HG03060 (cell line): Measurements from ENCODE around the gene CHST3.
"Not testable (repeated sequence)": the region's sequence is repeated elsewhere in the genome, so short reads cannot be mapped to it uniquely, and the experiment has no call there.

Experiments
- ATAC-seq: cut with Tn5 transposase; IDR thresholded peaks from one replicate; pipeline ENCODE4 v1.9.1; 2021; ENCODE audit warnings: low read depth, moderate number of reproducible peaks; ENCODE audit not compliant: unreplicated experiment

Gene CHST3

DNA sequence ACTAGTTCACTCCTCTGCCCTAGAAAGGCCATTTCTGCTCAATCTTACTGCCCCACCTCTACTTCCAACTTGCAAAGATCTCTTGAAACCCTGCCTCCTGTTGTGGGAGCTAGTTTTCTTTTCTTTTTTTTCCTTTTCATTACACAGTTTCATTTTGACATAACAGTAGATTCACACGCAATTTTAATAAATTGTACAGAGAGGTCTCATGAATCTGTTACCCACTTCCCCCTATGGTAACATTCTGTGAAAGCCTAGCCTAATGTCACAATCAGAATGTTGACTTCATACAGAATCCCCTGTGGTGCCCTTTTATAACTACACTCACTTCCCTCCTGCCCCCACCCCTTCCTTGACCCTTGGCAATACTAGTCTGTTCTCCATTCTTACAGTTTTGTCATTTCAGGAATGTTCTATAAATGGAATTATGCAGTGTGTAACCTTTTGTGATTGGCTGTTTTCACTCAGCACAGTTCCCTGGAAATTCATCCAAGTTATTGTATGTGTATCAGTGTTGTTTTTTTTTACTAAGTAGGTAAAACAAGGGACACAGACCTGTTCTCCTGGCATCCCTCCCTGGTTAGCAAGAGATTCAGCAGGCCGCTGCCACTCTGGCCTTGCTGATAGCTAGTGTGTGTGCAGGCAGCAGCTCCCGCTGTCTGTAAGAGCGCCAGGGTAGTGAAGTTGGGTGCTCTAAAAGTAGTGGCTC is 21.5 kb downstream of the CHST3 start:
- ATAC-seq = no peak

DNA sequence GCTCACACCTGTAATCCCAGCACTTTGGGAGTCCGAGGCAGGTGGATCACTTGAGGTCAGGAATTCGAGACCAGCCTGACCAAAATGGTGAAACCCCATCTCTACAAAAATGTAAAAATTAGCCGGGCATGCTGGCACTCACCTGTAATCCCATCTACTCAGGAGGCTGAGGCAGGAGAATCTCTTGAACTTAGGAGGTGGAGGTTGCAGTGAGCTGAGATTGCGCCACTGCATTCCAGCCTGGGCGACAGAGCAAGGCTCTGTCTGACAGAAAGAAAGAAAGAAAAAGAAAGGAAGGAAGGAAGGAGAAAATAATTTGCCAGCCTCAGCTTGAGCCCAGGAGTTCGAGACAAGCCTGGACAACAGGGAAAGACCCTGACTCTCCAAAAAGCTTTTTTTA is 24.7 kb downstream of the CHST3 start:
- ATAC-seq = not testable (repeated sequence)

DNA sequence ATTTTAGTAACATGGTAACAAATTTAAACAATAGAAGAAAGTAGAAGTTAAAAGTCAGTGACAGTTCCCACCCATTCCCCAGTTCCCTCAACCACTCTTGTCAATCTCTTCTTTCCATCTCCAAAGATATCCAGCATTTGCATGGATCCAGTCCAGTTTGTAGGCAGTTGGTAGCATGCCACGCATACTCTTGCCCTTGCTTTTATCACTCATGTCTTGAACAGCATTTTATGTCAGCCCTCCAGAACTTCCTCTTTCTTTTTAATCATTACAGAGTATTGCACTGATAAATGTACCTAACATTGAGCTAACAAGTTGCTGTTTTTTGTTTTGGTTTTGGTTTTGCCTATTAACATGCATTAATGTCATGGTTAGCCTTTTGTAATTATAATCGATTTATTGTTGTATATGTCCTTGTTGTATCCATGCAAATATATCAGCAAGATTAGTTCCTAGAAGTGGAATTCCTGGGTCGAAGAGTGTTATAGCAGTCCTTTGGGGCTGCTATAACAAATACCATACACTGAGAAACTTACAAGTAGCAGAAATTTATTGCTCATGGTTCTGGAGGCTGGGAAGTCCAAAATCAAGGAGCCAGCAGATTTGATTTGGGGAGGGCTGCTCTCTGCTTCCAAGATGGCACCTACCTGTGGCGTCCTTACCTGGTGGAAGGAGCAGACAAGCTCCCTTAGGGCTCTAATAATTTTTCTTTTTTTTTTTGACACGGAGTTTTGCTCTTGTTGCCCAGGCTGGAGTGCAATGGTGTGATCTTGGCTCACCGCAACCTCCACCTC is 25.7 kb downstream of the CHST3 start:
- ATAC-seq = no peak

DNA sequence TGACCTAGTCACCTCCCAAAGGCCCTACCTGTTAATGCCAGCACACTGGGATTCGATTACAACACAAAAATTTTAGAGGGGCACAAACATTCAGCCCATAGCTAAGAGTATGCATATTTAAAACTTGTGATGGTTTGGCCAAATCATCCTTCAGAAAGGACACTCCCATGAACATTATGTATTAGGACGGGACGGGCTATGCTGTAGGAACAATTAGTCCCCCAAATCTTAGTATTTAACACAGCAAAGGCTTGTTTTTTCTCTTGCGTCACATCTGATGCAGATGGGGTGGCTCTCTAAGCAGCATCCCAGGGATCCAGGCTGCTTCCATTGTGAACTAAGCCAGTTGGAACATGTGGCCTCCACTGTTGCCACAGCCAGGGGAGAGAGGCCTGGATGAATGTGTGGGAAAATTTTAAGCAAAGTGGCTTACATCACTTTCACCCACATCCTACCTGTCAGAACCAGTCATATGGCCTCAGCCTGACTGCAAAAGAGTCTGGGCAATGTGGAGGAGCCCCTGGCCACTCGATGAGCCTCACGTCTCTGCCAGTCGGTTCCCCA is 26.6 kb downstream of the CHST3 start:
- no peak for ATAC-seq

DNA sequence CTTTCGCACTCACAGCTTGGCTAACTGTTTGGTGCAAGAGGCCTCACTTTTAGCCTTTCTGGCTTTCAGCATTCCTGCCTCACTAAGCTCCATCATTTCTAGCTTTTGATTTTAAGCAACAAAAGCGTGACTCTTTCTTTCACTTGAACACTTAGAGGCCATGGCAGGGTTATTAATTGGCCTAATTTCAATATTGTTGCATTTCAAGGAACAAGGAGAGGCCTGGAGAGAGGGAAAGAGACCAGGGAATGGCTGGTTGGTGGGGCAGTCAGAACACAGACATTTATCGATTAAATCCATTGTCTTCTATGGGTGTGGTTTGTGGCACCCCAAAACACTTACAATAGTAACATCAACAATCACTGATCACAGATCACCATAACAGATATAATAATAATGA is 31.3 kb downstream of the CHST3 start:
- ATAC-seq = no peak

DNA sequence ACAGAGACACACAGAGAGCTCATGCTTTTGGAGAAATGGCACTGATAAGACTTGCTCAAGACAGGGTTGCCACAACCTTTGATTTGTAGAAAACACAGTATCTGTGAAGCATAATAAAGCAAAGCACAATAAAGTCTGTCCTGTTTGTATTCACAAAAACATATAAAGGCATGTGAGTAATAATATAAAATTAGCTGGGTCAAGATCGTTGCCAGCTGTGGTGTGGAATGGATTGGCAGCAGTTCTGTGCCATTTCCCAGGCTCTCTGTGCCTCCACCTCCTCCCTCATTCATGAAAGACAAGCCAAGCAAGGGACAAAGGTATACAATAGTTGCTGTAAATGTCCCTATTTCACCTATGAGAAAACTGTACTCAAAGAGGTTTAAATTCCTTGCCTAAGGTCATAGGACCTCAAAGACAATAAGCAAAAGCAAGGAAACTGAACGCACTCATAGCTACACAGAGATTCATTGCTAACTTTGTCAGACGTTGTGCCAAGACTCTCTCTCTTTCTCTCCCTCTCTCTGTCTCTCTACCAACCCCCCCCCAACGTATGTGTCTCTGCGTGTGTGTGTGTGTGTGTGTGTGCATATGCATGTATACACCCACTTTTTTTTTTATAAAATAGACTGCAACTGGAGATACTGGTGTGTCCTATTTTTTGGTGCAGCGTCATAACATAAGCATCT is 31.8 kb downstream of the CHST3 start:
- ATAC-seq = no peak

DNA sequence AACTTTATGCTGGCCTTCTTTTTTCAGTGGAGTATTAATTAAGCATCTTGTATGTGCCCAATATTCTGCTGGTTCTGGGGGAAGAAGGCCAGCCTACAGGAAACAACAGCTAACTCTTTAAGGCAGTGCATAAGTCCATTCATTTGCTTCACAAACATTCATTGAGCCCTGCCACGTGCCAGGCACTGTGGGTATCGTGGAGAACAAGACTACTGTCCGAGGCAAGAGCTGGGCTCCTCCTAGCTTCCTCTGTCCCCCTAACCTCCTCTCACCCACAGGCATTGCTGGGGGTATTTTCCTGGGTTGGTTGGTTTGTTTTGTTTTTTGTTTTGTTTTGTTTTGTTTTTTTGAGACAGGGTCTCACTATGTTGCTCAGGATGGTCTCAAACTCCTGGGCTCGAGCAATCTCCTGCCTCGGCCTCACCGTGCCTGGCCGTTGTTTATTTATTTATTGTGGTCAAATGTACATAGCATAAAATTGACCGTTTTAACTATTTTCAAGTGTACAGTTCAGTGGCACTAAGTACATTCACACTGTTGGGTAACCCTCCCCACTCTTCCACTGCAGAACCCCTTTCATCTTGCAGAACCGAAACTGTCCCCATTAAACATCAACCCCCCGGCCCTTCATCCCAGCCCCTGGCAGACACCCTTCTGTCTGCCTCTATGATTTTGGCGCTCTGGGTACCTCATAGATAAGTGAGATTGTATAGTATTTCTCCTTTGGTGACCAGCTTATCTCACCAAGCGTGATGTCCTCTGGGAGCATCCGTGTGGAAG is 32.6 kb downstream of the CHST3 start:
- ATAC-seq = no peak

DNA sequence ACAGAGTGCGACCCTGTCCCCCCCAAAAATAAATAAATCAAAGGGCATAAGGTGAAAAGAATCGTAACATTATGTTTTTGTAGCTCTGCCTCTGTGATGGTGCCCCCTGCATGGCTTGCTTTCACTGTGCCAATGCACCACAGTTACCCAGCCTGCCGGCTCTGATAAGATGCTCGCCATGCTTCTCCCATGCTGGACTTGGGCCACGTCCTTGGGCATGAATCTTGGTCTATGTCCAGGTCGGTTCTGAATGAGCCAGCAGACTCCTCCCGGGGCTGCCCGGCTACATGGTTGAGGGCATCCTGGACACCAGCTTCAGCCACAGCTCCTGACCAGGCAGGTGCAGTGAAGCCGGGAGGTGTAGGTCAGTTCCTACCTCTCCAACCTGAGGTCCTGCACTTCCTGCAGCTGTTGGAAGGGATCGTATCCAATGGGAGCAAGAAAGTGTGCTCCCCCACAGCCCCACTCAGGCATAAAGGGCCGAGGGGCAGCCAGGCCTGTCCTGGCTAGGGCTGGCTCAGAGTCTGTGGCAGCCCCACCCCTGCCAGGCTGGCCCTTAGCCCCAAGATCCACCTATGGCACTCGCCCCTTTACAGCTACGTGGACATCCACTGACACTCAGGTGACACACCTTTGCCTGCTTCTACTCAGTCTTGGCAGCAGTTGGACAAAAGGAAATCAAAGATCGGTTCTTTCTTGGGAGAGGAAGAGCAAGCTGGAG is 34.1 kb downstream of the CHST3 start:
- no peak for ATAC-seq

DNA sequence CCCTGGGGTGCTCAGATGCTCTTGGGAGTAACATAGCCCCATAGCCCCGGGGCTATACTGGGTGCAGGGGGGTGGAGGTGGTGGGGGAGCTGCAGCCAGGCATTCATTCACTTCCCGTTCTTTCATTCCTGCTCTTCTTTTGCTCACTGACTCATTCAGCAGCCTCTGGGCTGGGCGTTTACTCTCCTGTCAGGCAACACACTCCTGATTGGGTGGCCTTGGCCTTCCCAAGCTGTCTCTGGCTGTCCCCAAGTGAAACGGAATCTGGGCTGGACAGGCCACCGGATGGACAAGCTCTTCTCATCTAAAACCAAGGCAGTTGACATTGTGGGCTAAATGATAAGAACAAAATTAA is 34.6 kb downstream of the CHST3 start:
- ATAC-seq = no peak

DNA sequence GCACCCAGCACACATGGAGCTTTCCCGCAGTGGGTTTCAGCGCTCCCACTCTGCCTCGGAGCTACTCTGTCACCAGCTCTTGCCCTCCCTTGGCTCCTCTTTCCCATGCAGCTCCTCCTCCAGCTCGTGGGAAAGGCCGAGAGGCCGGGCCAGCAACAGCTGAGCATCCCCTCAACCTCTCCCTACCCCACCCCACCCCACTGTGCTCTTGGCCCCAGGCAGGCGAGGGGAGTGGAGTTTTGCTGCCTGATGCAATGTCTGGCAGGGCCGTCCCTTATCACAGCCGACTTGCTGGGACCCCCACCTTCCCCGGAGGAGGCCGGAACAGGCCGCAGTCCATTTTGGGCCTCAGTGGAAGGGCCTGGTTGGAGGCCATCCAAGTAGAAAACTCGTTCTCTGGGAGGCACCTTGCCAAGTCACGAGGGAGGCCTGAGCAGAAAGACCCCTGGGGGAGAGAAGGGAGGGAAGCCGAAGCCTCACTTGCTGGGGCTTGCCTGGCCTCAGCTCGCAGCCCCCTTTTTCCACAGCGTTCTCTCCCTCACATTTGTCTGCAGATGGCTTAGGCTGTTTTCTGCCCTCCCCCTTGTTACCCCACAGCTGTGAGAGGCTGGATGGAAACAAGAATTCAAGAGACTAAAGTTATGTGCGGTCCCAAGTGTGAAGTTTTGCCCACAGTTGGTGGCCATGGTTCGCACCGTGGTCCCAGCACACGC is 35.3 kb downstream of the CHST3 start:
- no peak for ATAC-seq

DNA sequence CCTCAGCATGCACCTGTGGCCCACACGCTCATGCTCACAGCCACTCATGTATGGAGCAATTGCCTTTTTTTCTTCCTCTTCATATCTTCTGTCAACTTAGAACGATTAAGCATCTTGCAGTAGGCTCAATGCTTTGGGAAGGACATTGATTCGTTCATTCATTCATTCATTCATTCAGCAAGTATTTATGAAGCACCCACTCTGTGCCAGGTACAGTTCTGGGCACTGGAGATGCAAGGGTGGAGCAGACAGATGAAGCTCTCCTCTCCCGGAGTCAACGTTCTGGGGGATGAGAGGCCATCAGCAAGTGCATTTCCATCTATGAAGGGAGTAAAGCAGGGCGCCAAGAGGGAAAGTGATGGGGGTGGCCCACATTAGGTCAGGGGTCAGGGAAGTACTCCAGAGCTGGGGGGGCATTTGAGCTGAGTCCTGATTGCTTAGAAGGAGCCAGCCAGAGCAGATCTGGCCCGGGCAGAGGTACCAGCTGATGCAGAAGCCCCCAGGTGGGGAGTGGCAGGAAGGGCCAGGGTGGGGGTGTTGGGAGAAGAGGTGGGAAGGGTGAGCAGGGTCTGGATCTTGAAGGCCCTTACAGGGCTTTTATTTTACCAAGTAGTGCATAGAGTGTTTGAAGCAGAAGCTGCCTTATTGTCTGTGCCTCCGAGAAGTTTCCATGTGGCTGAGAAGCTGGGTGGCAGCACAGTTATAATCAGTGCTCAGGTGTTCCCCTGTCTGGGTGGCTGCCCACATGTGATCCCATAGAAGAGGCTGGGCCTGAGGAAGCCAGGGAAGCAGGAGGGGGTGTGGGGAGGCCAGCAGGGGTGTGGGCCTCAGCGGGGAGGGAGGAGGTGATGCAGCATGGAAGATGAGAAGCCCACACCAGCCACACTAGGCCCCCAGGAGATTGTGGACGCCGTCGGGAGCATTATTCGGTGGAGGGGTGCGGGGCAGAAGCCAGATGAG is 36.2 kb downstream of the CHST3 start:
- no peak for ATAC-seq

DNA sequence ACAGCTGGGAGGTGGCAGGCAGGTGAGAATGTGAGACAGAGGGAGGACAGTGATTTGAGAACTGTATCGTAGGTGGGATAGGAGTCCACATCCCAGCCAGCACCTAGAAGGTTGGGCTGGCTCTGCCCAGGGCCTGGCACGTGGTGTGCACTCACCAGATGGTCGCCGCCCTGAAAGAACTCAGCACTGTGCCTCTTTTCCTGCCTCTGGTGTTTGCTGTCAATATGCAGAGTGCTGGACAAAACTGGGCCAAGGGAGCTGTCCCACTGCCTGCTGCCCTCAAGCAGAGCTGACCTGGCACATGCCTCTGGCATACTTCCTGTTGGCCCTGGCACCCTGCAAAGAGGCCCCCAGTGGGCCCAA is 36.8 kb downstream of the CHST3 start:
- ATAC-seq = no peak

DNA sequence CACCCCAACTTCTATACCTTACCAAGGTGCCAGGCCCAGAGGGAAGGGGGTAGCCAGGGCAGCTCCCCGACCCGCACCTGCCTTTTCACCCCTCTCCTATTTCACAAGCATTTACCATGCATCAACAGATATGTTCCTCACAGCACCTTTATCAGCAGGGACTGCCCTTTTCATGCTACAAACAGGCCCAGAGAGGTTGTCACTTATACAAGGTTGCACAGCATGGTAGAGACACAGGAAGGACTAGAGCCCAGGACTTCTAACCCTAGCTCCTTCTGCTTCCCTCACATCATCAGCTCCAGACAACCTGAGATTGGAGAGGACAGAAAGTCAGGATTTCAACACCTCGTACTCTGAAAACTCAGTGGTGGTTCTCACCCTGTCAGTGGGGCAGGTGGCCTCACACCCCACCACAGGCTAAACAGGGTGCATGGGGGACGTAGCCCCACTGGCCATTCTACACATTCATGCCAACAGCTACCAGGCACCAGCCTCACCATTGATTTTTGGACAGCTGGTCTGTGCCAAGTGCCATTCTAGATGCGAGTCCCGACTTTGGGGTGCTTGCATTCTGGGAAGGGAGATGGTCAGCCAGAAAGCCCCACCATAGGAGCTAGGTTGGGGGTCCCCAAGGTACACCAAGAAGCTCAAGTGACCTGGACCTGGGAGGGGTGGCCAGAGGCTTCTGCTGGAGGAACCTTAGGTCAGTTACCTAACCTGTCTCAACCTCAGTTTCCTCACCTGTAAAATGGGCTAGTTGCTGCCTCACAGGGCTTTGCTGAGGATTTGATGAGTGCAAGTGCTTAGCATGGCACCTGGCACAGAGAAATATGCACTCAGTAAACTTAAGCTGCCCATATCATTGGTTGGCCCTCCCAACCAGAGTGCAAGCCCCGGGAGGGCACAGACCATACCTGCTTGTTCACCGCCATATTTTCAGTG is 38.4 kb downstream of the CHST3 start:
- ATAC-seq = no peak

DNA sequence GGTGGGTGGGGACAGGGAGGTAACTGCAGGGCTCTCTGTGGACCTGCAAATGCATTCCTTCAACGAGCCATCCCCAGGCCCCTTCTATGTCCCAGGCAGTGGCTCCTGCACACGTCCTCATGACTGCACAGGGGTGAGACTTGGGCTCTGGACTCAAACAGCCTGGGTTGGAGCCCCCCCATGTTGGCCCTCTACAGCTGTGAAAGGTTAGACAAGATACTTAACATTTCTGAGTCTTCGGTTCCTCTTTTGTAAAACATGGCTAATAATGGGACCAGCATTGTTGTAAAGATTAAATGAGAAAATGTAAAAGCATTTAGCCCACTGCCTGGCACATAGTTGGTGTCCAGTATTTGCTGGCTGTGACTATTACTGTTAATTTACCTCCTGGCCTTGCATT is 41.8 kb downstream of the CHST3 start:
- no peak for ATAC-seq

DNA sequence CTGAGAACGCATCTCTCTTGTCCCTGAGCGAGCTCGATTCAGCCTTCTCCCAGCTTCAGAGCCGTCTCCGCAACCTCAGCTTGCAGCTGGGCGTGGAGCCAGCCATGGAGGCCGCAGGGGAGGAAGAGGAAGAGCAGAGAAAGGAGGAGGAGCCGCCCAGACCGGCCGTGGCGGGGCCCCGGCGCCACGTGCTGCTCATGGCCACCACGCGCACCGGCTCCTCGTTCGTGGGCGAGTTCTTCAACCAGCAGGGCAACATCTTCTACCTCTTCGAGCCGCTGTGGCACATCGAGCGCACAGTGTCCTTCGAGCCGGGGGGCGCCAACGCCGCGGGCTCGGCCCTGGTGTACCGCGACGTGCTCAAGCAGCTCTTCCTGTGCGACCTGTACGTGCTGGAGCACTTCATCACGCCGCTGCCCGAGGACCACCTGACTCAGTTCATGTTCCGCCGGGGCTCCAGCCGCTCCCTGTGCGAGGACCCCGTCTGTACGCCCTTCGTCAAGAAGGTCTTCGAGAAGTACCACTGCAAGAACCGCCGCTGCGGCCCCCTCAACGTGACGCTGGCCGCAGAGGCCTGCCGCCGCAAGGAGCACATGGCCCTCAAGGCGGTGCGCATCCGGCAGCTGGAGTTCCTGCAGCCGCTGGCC is 43.2 kb downstream of the CHST3 start:
- ATAC-seq = no peak

DNA sequence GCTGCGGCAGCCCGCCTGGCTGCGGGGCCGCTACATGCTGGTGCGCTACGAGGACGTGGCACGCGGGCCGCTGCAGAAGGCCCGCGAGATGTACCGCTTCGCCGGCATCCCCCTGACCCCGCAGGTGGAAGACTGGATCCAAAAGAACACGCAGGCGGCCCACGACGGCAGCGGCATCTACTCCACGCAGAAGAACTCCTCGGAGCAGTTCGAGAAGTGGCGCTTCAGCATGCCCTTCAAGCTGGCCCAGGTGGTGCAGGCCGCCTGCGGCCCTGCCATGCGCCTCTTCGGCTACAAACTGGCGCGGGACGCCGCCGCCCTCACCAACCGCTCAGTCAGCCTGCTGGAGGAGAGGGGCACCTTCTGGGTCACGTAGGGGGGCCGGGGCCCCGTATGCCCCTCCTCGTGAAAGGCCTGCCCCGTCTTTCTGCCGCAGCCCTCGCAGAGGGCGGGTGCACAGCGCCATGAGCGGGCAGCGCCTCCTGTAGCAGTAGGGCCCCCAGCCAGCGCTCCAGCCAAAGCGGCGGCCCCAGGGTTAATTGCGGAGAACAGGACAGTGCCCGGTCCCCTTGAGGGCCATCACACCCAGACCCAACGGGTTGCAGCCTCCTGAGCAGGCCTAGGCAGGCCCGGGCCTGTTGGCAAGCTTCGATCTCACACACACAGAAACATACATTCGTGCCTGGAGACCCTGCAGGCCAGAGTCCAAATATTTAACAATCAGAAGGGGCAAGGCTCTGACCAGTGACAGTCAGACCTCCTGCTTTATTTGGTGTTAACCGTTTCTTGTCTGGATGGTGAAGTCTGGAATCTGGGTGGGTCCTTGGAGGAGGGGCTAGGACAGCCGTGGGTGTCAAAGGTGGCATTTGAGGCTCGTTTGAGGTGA is 44.1 kb downstream of the CHST3 start:
- ATAC-seq = no peak
